NCI-H69 (cell line): Measurements from ENCODE around the gene NCK2.

Source experiments
- DNase-seq: peaks from one replicate; lab custom pipeline; 2025; lab: John Stamatoyannopoulos, UW

The NCK2 gene

GRCh38 chr2:105849431-105850179, 104.9 kb downstream of the NCK2 start:
- peak; percentile 57 for DNase-seq

DNA sequence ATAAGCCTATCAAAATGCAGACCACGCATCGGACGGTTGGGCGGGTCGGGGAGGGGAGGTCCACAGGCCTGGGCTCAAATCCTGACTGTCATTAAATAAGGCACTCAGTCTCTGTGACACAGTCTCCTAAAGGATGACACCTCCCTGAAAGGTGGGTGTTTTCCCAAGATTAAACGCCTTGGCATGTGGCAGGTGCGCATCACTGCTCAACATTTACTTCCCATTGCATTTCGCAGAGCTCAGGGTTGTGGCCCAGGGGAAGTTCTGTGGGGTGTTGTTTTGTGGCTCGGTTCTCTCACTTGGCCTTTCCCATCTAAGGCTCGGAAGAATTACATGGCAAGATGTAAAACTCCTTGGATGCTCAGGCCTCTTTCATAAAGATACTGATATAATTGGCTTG, 107.4 kb downstream of the NCK2 start:
- no peak for DNase-seq

- no peak for DNase-seq
Measured at GRCh38 chr2:105853354-105854088, 108.8 kb downstream of the NCK2 start.

- DNase-seq = no peak
Measured at GRCh38 chr2:105854972-105855371, 110.3 kb downstream of the NCK2 start.

GRCh38 chr2:105856581-105856980, 111.9 kb downstream of the NCK2 start:
- DNase-seq = no peak

- DNase-seq = no peak
Measured at GRCh38 chr2:105857076-105857740, 112.5 kb downstream of the NCK2 start.

DNA sequence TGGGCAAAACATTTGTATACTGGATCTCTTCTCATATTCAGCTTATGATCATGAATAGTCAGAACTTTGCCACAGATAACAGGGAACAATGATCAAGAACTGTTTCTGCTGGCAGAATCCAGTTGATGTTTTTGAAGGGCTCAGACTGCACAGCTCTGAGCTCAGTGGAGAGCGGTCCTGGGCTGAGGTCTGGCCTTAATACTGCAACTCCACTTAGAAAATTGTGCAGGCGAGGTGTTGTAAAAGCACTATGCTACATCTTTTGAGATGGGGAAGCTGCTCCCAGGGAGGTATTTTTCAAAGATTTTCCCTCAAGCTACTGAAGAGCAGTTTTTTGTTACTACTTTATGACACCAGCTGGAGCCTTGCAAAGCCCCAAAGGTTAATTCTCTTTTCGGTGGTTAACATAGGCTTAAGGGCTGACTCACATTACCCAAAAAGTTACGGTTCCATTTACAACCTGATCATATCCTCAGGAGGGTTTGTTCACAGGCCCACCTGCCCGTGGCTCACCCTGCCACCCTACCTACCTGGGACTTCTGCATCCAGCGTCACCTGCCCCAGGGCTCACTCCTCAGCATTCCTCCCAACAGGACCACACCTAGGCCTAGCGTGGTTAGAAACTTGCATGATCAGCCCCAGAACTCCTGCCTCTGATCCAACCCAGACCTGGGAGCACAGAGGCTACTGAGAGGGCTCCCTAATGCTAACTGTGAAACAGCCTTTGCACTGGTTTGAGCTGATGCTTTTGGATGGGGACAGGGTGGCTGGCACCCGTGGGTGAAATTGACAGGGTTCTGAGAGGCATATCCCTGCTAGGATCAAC, 114.4 kb downstream of the NCK2 start:
- DNase-seq = no peak

DNA sequence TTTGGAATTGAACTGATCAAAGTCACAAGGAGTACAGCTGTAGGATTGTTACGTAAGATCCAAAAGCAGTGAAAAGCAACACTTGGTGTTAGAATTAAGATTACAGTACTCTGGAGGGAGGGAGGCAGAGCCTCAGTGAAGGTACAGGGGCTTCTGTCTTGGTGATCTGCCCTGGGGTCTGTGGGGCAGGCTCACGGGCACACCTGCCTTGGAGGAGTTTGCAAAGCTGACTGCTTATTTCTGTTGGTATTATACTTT, 114.9 kb downstream of the NCK2 start:
- DNase-seq = no peak

DNA sequence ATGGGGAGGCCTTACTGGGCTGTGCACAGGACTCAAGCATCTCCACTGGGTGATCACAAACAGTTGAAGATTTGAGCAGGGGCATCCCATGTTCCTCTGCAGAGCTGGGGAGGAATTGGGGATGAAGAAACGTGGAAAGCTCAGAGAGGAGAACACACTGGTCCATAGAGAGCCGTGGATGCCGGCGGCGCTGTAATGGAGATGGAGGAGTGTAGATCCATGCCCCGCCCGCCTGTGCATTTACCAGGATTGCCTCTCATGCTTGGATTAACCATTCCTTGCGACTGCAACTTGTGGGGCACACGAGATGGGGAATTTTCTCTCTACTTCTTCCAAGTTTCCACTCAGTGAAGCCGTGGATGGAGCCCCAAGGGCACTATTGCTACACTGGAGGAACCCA, 115.9 kb downstream of the NCK2 start:
- DNase-seq = no peak

GRCh38 chr2:105861200-105861599, 116.5 kb downstream of the NCK2 start:
- DNase-seq = no peak

GRCh38 chr2:105862843-105863242, 118.1 kb downstream of the NCK2 start:
- no peak for DNase-seq

GRCh38 chr2:105864262-105864661, 119.5 kb downstream of the NCK2 start:
- DNase-seq = no peak

DNA sequence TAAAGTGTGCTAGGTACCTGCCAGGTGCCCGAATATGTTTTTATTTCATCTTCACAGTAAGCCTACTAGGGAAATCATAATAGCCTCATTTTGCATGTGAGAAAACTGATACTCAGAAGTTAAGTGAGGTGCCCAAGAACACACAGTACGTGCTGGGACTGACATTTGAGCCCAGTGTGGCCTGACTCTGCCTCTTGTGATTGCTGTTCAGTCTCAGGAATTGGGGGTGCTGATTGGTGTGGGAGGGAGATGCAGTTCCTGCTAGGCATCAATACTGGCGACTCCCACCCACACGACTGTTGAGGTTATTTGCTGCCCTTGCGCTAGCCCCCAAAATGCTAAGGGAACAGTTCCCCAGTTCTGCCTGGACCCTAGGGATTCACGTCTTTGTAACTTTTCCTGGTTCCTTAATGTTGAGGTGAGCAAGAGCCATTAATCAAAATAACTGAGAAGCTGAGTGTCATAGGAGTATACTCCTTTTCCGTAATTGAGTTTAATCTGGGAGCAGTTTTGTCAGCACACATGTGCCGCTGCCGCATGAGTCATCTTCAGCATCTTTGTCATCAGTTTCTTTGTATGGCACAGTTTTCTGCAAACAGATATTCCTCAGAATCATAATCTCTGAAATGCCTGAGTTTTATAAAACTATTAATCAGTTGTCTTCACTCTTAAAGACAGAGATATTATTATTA, 120.7 kb downstream of the NCK2 start:
- DNase-seq = peak; percentile 4

- no peak for DNase-seq
Measured at GRCh38 chr2:105866216-105867185, 121.8 kb downstream of the NCK2 start.

- no peak for DNase-seq
Measured at GRCh38 chr2:105867587-105867986, 122.9 kb downstream of the NCK2 start.

DNA sequence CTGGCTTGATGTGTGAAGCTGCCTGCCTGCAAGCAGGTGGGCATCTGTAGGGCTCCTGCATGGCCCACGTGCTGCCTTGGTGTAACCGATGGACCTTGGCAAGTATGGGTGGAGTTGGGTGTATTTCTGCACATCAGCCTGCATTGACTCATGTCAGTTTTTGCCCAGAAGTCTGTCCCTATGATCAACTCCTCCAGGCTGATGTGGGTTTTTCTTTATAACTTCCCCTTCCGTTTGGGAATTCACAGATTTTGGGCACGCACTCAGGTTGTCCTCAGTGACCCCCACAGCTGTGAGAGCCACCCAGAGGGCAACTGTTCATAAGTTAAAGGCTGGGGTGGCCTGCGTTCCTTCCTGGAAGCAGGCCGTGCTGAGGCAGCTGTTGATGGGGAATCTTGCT, 123.3 kb downstream of the NCK2 start:
- DNase-seq = no peak

DNA sequence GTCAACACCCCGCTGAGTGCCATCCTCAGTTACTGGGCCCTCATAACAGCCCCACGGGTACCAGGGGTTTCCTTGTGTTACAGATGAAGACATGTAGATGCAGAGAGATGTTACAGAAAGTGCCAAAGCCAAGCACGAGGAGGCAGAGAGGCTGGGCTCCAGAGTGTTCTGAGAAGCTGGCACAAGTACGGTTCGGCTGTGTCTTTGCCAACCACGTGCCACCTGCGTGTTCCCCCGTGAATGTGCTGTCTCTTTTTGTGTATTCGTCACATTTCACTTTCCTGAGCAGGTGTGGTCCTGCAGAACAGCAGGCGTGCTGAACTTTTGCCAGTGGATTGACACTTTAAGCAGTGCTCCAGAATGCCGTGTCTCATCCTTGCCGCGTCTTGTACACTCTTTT, 124.6 kb downstream of the NCK2 start:
- DNase-seq = no peak

DNA sequence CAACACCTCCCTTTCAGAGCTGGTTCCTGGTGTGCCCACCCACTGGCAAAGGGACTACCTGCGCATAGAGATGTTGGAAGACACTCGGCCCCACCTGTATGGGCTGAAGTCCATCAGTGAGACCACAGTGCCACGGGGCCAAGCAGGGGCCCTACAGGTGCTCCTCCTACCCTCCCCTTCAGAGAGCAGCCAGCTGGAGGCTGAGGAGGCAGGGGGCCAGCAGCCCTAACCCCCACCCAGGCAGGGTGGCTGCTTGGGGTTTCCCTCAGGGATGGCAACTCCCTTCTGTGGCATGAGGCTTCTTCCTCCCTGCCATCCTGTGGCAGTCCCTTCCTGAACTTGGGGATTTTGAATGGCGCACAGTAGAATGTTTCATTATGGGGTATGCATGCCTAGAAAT, 125.3 kb downstream of the NCK2 start:
- DNase-seq = no peak

DNA sequence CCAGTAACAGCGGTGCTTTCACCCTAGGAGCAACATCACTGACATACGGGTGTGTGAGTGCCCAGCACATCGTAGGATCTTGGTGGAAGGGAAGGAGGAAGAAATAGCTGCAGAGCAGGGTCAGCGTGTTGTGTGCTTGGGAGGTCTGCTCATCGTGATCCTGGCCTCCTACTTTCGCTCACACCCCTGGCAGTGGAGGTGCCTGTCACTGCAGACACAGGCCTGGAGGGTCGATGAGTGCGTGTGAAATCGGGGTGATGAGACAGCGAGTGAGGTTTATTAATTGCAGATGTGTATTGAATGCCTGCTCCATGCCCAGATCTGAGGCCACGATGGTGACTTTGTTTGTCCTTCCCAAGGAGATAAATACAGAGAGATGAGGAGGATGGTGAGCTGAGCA, 126.1 kb downstream of the NCK2 start:
- no peak for DNase-seq

GRCh38 chr2:105872142-105872728, 127.5 kb downstream of the NCK2 start:
- DNase-seq = no peak
